ENCODE data around the gene AGMAT. TPM values are rescaled to one million over a fixed set of nuclear protein-coding genes. Genes with fewer than 3 reads are reported as not detected.

Gene AGMAT
- total and polyA plus RNA-seq, 9 of the 15 experiments (the other 6 are each of a cell fraction or from before 2014, with no cell fraction given) = not detected

DNA sequence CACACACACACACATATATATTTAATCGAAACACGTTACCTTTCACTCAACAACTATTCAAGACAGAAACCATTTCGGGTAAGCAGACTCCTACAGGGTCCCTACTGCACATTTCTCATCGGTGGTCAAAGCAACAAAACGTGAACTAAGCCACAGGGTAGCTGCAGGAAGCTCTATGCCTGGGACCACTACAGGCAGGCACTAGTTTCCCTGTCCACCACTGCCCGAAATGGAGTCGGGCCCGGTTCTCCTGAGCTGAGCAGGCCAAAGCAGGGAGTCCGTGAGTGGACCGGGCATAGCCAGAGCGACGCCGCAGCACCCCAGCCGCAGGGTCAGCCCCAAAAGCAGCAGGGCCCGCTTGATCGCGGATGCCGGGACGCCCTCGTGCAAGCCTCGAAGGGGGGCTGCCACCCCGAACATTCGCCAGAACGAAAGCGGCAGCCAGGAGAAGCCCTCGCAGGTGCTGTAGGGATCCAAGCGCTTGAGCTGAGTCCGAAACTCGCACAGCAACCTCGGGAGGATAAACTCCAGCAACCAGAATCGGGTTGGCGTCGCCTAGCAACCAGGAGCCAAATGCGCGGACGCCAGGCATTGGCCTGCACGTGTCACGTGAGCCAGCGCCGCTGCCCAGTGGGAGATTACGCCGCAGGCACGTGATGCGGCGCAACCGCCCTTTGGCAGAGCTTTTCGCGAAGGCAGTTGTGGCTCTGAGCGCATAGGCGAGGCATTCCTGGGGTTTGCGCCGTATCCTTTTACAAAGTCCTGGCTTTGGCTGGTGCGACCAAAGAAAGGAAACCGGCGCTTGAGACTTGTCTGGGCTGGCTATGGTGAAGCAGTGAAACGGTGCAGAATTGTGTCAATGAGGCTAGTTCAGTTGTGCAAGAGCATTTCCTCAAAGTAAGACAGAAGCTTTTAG, 18.5 kb upstream of the AGMAT start (continued):
- TF ChIP-seq, protein P1, sequence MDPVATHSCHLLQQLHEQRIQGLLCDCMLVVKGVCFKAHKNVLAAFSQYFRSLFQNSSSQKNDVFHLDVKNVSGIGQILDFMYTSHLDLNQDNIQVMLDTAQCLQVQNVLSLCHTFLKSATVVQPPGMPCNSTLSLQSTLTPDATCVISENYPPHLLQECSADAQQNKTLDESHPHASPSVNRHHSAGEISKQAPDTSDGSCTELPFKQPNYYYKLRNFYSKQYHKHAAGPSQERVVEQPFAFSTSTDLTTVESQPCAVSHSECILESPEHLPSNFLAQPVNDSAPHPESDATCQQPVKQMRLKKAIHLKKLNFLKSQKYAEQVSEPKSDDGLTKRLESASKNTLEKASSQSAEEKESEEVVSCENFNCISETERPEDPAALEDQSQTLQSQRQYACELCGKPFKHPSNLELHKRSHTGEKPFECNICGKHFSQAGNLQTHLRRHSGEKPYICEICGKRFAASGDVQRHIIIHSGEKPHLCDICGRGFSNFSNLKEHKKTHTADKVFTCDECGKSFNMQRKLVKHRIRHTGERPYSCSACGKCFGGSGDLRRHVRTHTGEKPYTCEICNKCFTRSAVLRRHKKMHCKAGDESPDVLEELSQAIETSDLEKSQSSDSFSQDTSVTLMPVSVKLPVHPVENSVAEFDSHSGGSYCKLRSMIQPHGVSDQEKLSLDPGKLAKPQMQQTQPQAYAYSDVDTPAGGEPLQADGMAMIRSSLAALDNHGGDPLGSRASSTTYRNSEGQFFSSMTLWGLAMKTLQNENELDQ (CRISPR knock-in tag; IDR thresholded peaks at IDR 0.05; ENCODE audit: borderline replicate concordance) = no peak
- TF ChIP-seq, protein P2, sequence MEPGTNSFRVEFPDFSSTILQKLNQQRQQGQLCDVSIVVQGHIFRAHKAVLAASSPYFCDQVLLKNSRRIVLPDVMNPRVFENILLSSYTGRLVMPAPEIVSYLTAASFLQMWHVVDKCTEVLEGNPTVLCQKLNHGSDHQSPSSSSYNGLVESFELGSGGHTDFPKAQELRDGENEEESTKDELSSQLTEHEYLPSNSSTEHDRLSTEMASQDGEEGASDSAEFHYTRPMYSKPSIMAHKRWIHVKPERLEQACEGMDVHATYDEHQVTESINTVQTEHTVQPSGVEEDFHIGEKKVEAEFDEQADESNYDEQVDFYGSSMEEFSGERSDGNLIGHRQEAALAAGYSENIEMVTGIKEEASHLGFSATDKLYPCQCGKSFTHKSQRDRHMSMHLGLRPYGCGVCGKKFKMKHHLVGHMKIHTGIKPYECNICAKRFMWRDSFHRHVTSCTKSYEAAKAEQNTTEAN (CRISPR knock-in tag; IDR thresholded peaks at IDR 0.05) = no peak
- TF ChIP-seq, protein P3, sequence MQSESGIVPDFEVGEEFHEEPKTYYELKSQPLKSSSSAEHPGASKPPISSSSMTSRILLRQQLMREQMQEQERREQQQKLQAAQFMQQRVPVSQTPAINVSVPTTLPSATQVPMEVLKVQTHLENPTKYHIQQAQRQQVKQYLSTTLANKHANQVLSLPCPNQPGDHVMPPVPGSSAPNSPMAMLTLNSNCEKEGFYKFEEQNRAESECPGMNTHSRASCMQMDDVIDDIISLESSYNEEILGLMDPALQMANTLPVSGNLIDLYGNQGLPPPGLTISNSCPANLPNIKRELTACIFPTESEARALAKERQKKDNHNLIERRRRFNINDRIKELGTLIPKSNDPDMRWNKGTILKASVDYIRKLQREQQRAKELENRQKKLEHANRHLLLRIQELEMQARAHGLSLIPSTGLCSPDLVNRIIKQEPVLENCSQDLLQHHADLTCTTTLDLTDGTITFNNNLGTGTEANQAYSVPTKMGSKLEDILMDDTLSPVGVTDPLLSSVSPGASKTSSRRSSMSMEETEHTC (IDR thresholded peaks at IDR 0.05) = no peak; the same call in 1 of the 2 replicates
- TF ChIP-seq ZNF408 (CRISPR knock-in tag; IDR thresholded peaks at IDR 0.05; ENCODE audit: low read depth) = no peak
- TF ChIP-seq STAT5B (CRISPR knock-in tag; IDR thresholded peaks at IDR 0.05) = no peak
- no peak for TF ChIP-seq MCM3 (IDR thresholded peaks at IDR 0.05)
- TF ChIP-seq XRCC5 (IDR thresholded peaks at IDR 0.05; ENCODE audit: low read depth, low read length) = no peak
- peak; percentile 79 for TF ChIP-seq CEBPB (tag; IDR thresholded peaks at IDR 0.05)
- TF ChIP-seq NCOA1 (IDR thresholded peaks at IDR 0.05; ENCODE audit: low read depth) = no peak
- no peak for TF ChIP-seq PTRF (tag; IDR thresholded peaks at IDR 0.05)
- TF ChIP-seq DPF2 (IDR thresholded peaks at IDR 0.05) = no peak
- no peak for TF ChIP-seq ZSCAN29 (IDR thresholded peaks at IDR 0.05)

Data from K562 (cell line).